Prostate gland (tissue), 2 donors: ENCODE measurements around the gene AGBL5. TPM values are rescaled to one million over a fixed set of nuclear protein-coding genes. Genes with fewer than 3 reads are reported as not detected.

Experiments used
- DNase-seq: peaks from one replicate; pipeline ENCODE4 v3.0.0-alpha.2; 2019; ENCODE audit warnings: low spot score
- H3K27ac ChIP-seq, 2 donors: fragments of 200-600 bp; sonication (generic); 2 replicates each; pipeline ENCODE4 v1.5.1; 2017 to 2019
- H3K27me3 ChIP-seq: fragments of 200-600 bp; sonication (generic); replicated peaks from 2 replicates; pipeline ENCODE4 v1.5.1; 2019; ENCODE audit not compliant: insufficient read depth
- H3K36me3 ChIP-seq, 2 donors: fragments of 200-600 bp; sonication (generic); 1 replicate in 1 of 2; 2 replicates in 1 of 2; pipeline versions ENCODE4 v1.5.1 to v1.8.1; 2017 to 2019
- H3K4me1 ChIP-seq: fragments of 200-600 bp; sonication (generic); replicated peaks from 2 replicates; pipeline ENCODE4 v1.5.1; 2019
- H3K4me3 ChIP-seq, 2 donors: fragments of 200-600 bp; sonication (generic); 2 replicates each; pipeline ENCODE4 v1.5.1; 2017 to 2019
- H3K9me3 ChIP-seq: fragments of 200-600 bp; sonication (generic); 2 replicates; pipeline ENCODE4 v1.5.1; 2017
- POLR2A ChIP-seq: fragments of 450-650 bp; IDR thresholded peaks from one replicate; pipeline ENCODE4 v1.6.1; 2016; ENCODE audit warnings: antibody characterized with exemption, mild to moderate bottlenecking
- POLR2AphosphoS5 ChIP-seq: sonication (generic); formaldehyde crosslinking; IDR thresholded peaks from one replicate; pipeline ENCODE4 v1.6.1; 2017; ENCODE audit warnings: antibody characterized with exemption
- WGBS: methylation state at CpG from one replicate; pipeline ENCODE4 v1.1.5; 2018; 5-methylcytosine and 5-hydroxymethylcytosine counted together
- intact Hi-C: fragments of 100-400 bp; cut with DNase I; formaldehyde crosslinking; loops from one replicate; pipeline ENCODE4 v1.14.2; 2022
- total RNA-seq, 2 donors: library from RNA; depleted of rRNA; stranded (reverse); fragments of >200 nt; gene quantifications; one replicate each; pipeline ENCODE4 v1.1.0, GENCODE V29; 2016
- TF ChIP-seq, protein P1 (sequence below), 4 experiments: fragments of 200-600 bp in 2 of 4; fragments of 450-650 bp in 2 of 4; sonication (generic) in 2 of 4; IDR thresholded peaks; 1 replicate in 3 of 4; 2 replicates in 1 of 4; pipeline ENCODE4 v1.5.1; 2016 to 2019; ENCODE audit warnings: antibody characterized with exemption in 4 of 4, mild to moderate bottlenecking in 2 of 4, moderate library complexity in 2 of 4

Gene AGBL5
- total RNA-seq, 2 donors from 2014 or later = 31.9 to 87.1 TPM

DNA sequence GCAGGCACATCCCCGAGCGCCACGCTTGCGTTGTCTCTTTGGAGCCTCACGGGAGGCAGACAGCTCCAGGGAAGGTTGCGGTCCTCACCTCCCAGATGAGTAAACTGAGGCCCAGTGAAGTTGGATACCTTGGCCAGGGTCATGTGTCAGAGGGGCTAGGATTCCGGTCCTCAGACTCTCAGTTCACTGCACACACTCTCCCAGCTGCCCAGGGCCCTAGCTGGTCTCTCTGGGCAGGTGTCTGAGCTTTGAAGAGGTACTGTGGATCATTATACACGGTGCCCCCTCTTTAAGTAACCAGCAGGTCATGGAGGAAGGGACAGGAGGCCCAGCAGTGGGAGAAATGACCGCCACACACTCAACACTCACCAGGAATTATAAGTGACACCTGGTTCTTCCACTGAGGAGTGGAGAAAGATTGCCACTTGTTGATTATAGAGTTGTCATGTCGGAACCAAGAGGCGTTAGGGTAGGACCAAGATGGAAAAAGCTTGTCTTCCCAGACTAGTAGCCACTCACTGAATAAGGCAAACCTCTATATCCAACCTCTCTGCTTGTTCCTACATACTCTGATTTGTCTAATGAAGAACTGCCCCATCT is 18.1 kb upstream of the AGBL5 start:
- TF ChIP-seq, protein P1, sequence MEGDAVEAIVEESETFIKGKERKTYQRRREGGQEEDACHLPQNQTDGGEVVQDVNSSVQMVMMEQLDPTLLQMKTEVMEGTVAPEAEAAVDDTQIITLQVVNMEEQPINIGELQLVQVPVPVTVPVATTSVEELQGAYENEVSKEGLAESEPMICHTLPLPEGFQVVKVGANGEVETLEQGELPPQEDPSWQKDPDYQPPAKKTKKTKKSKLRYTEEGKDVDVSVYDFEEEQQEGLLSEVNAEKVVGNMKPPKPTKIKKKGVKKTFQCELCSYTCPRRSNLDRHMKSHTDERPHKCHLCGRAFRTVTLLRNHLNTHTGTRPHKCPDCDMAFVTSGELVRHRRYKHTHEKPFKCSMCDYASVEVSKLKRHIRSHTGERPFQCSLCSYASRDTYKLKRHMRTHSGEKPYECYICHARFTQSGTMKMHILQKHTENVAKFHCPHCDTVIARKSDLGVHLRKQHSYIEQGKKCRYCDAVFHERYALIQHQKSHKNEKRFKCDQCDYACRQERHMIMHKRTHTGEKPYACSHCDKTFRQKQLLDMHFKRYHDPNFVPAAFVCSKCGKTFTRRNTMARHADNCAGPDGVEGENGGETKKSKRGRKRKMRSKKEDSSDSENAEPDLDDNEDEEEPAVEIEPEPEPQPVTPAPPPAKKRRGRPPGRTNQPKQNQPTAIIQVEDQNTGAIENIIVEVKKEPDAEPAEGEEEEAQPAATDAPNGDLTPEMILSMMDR (IDR thresholded peaks at IDR 0.05) = no peak
- TF ChIP-seq POLR2AphosphoS5 = no peak
- TF ChIP-seq POLR2A = no peak
- intact Hi-C loops = loop anchor here (5.0 kb wide), 1 partner anchor 49 kb away; no protein-coding TSS in a partner anchor
- peaks cover 19% of the 10 kb centered on the region in 2 donors for H3K36me3 ChIP-seq
- peak overlapping the region; percentile 79 to 84 for H3K27ac ChIP-seq
- no peaks in the 10 kb centered on the region for H3K27me3 ChIP-seq
- no peak for DNase-seq
- H3K9me3 ChIP-seq = no peaks in the 10 kb centered on the region
- peak overlapping the region; percentile 96 for H3K4me3 ChIP-seq
- WGBS = 10% methylated on average over 8 of the region's 11 CpGs
- no peaks in the 10 kb centered on the region for H3K4me1 ChIP-seq

DNA sequence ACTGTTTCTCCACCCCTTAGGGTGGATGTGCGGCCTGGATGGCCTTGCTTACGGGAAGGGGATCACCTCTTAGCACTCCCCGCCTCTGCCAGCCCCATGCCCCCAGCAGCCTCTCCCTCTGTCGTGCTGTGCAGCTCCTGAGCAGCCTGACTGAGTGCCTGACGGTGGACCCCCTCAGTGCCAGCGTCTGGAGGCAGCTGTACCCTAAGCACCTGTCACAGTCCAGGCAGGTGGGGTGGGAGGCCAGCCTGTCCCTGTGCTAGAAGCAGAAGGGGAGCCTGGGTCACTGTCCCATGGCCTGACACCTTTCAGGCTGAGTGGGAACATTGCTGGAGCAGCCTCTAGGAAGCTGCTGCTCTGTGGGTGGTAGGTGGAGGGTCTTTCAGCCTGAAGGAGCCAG is 13.5 kb upstream of the AGBL5 start:
- Histone ChIP-seq H3K27ac (no peak overlapping the region), H3K9me3 (no peaks in the 10 kb centered on the region), H3K4me1 (no peaks in the 10 kb centered on the region), H3K36me3 (peaks cover 39 to 47% of the 10 kb centered on the region in 2 donors), H3K4me3 (no peak overlapping the region), H3K27me3 (no peaks in the 10 kb centered on the region)
- 85% methylated on average over 6 of the region's 6 CpGs for WGBS
- DNase-seq = no peak
- intact Hi-C loops = no loop called here
- no peak for TF ChIP-seq POLR2A
- TF ChIP-seq, protein P1 (IDR thresholded peaks at IDR 0.05) = no peak
- TF ChIP-seq POLR2AphosphoS5 = no peak

DNA sequence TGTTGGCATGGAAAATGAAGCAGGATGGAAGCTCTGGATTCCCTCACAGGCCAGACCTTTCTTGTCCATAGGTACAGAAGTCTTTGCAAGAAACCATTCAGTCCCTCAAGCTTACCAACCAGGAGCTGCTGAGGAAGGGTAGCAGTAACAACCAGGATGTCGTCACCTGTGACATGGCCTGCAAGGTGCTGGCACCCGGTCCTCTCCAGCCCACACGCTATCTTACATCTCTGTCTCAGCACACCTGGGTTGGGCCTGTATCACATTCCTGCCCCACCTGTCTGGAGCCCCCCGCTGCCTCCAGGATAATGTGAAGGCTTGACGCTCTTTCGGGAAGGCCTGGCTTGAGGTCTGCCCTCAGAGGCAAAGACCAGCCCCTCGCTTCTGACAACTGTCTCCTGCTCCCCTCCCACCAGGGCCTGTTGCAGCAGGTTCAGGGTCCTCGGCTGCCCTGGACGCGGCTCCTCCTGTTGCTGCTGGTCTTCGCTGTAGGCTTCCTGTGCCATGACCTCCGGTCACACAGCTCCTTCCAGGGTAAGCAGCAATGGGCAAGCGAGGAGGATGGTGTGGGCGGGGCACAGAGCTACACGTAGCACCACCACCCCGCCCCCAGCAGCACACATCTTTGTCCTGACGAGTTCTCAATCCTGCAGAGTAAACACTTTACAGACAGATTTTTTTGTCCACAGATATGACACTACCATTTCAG is 12.7 kb upstream of the AGBL5 start:
- Histone ChIP-seq H3K27me3 (no peaks in the 10 kb centered on the region), H3K36me3 (peaks cover 39 to 47% of the 10 kb centered on the region in 2 donors), H3K4me3 (no peak overlapping the region), H3K4me1 (no peaks in the 10 kb centered on the region), H3K9me3 (no peaks in the 10 kb centered on the region), H3K27ac (no peak overlapping the region)
- TF ChIP-seq POLR2A (no peak), POLR2AphosphoS5 (no peak)
- TF ChIP-seq, protein P1 (IDR thresholded peaks at IDR 0.05) = no peak
- 81% methylated on average over 17 of the region's 17 CpGs for WGBS
- intact Hi-C loops = no loop called here
- no peak for DNase-seq

DNA sequence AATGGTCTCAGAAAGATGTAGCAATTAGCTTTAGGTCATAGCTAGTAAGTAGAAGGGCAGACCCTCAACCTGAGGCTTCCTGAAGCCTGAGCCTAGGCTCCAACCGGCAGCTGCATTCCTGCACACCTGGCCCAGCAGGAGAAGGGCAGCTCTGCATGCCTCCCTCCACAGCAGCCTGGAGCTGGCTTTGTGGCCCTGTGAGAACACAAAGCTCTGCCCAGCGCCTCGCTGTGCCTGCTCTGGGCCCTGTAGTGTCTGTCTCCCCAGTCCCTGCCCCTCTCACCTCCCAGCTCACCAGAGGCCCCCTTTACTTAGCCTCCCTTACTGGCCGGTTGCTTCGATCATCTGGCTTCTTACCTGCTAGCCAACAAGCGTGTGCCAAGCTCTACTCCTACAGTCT is 12.0 kb upstream of the AGBL5 start:
- intact Hi-C loops = no loop called here

More for the DNA sequence above, 12.0 kb upstream of the AGBL5 start:
- no peaks in the 10 kb centered on the region for H3K4me1 ChIP-seq
- TF ChIP-seq POLR2AphosphoS5 = no peak
- TF ChIP-seq, protein P1 (IDR thresholded peaks at IDR 0.05) = no peak
- no peak for TF ChIP-seq POLR2A
- 87% methylated on average over 6 of the region's 6 CpGs for WGBS
- no peaks in the 10 kb centered on the region for H3K9me3 ChIP-seq
- H3K4me3 ChIP-seq = no peak overlapping the region
- H3K27ac ChIP-seq = no peak overlapping the region
- DNase-seq = no peak
- peaks cover 39 to 47% of the 10 kb centered on the region in 2 donors for H3K36me3 ChIP-seq
- no peaks in the 10 kb centered on the region for H3K27me3 ChIP-seq
